Osteocyte (in vitro differentiated cells): ENCODE data around the gene IQGAP3. TPM values are rescaled to one million over a fixed set of nuclear protein-coding genes. Genes with fewer than 3 reads are reported as not detected.

ENCODE experiments used
- DNase-seq: peaks from one replicate; pipeline ENCODE4 v3.0.0; 2021; ENCODE audit warnings: mixed read lengths; ENCODE audit not compliant: unreplicated experiment; ENCODE audit errors: extremely low spot score
- H3K27ac Mint-ChIP-seq: one replicate; pipeline ENCODE4 v1.8.0; 2021; ENCODE audit warnings: mild to moderate bottlenecking, mixed read lengths; ENCODE audit not compliant: unreplicated experiment
- H3K27me3 Mint-ChIP-seq: one replicate; pipeline ENCODE4 v1.8.0; 2021; ENCODE audit warnings: mixed read lengths; ENCODE audit not compliant: unreplicated experiment
- H3K36me3 Mint-ChIP-seq: one replicate; pipeline ENCODE4 v1.8.0; 2021; ENCODE audit warnings: mixed read lengths; ENCODE audit not compliant: unreplicated experiment
- H3K4me1 Mint-ChIP-seq: one replicate; pipeline ENCODE4 v1.8.0; 2021; ENCODE audit warnings: mixed read lengths; ENCODE audit not compliant: unreplicated experiment
- H3K4me3 Mint-ChIP-seq: one replicate; pipeline ENCODE4 v1.8.0; 2021; ENCODE audit warnings: mild to moderate bottlenecking, moderate library complexity, mixed read lengths; ENCODE audit not compliant: unreplicated experiment
- H3K9me3 Mint-ChIP-seq: one replicate; pipeline ENCODE4 v1.8.0; 2021; ENCODE audit warnings: mixed read lengths; ENCODE audit not compliant: unreplicated experiment
- total RNA-seq: library from RNA; stranded (reverse); gene quantifications from 2 replicates; pipeline ENCODE4 v1.2.1, GENCODE V29; 2021
- TF ChIP-seq, protein P1 (sequence below): fragments of 200-600 bp; sonication (generic); IDR thresholded peaks from 2 replicates; pipeline ENCODE4 v1.5.0; 2021; ENCODE audit warnings: antibody characterized with exemption, mild to moderate bottlenecking, moderate library complexity

The IQGAP3 gene
- total RNA-seq, 1 donor from 2014 or later, result 9.8 TPM

DNA sequence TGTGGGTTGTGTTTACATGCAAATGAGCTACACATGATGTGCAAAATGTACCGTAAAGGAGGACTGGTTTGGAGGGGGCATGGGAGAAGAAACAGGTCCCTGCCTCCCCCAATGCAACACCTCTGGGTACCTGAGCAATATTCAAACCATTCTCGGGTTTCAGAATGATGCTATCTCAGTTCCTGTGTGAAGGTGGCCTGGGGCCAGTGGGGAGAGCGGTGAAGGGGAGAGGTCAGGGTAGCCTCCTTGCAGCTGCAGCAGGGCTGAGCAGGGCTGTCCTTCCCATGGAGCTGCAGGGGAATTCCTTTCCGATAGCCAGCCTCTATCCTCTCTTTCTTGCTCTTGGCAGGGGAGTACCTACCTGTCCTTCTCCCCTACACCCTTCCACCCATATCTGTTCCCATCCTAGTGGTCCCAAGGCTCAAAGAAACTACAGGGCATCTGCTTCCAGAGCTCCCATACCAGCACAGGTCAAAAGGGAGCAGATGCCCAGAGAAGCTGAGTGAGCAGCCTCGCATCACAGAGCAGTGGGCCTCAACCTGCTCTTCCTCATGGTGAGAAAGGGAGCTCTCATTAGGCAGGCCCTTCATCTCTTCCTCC lies 83.7 kb downstream of the IQGAP3 start:
- Mint-ChIP-seq H3K36me3 (peaks cover 2% of the 10 kb centered on the region), H3K27me3 (no peaks in the 10 kb centered on the region), H3K9me3 (no peaks in the 10 kb centered on the region), H3K4me3 (no peak overlapping the region), H3K4me1 (peaks cover 54% of the 10 kb centered on the region), H3K27ac (peak overlapping the region; percentile 77)
- no peak for DNase-seq
- TF ChIP-seq, protein P1, sequence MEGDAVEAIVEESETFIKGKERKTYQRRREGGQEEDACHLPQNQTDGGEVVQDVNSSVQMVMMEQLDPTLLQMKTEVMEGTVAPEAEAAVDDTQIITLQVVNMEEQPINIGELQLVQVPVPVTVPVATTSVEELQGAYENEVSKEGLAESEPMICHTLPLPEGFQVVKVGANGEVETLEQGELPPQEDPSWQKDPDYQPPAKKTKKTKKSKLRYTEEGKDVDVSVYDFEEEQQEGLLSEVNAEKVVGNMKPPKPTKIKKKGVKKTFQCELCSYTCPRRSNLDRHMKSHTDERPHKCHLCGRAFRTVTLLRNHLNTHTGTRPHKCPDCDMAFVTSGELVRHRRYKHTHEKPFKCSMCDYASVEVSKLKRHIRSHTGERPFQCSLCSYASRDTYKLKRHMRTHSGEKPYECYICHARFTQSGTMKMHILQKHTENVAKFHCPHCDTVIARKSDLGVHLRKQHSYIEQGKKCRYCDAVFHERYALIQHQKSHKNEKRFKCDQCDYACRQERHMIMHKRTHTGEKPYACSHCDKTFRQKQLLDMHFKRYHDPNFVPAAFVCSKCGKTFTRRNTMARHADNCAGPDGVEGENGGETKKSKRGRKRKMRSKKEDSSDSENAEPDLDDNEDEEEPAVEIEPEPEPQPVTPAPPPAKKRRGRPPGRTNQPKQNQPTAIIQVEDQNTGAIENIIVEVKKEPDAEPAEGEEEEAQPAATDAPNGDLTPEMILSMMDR, result no peak

DNA sequence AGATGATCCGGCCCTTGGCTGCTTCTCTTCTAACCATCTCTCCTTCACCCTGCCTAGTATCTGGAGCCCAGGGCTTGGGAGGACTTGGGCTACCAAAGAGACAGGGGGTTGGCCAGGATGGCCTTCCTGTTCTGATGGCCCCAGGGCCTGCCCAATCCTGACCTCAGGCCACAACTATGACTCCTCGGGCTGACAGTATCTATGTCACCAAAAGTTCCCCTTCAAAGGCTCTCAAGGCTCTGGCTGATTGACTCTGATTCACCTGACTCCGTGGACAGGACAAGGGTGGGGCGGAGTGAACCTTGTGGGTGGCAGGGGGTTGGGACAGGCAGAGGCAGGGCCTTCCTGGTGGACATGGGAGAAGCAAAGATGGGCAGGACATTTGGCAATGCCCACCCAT lies 84.5 kb downstream of the IQGAP3 start:
- peak overlapping the region; percentile 31 for H3K27ac Mint-ChIP-seq
- TF ChIP-seq, protein P1, result no peak
- H3K4me1 Mint-ChIP-seq, result peaks cover 53% of the 10 kb centered on the region
- DNase-seq, result no peak
- no peaks in the 10 kb centered on the region for H3K27me3 Mint-ChIP-seq
- H3K36me3 Mint-ChIP-seq, result peaks cover 6% of the 10 kb centered on the region
- H3K9me3 Mint-ChIP-seq, result no peaks in the 10 kb centered on the region
- H3K4me3 Mint-ChIP-seq, result no peak overlapping the region

DNA sequence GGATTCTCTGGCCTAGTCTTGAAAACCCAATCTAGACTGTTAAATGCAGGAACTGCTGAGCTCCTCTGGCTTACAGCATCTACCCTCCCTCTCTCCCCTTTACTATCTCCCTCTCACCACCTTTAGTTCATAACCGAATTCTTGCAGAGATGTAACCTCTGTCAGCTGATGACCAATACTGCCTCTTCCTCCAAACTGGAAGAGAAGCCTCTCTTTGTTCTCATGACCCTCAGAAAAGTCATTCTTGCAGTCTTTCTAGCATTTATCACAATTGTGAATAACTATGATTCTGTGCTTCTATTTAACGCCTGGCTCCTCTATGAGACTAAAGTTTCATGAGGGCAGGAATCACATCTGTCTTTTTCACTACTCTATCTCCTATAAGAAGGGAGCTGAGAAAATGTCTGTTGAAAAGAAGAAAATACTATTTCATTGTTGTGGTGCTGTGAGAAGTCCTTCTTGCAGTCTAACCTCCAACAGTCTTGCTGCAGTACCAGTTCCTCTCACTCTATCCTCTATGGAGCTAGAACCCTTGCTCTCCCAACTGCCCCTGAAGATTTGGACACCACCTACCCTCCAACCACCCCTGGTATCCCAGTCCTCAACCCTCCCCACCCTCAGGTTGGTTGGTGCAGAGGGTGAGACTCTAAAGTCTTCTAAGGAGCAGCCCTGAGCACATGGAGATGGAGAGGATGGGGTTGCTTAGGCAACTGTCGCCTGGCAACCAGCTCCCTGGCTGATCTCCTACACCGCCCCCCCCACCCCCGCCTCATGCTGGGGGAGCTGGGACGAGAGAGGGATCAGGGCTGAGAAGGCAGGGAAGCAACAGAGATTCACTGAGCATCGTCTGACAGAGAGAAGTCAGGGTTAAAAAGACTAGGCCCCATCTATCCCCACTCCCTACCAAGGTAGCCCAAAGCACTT lies 85.7 kb downstream of the IQGAP3 start:
- H3K27ac Mint-ChIP-seq, result no peak overlapping the region
- H3K4me1 Mint-ChIP-seq, result peaks cover 43% of the 10 kb centered on the region
- TF ChIP-seq, protein P1, result no peak
- no peak overlapping the region for H3K4me3 Mint-ChIP-seq
- no peaks in the 10 kb centered on the region for H3K9me3 Mint-ChIP-seq
- DNase-seq, result no peak
- H3K36me3 Mint-ChIP-seq, result peaks cover 7% of the 10 kb centered on the region
- no peaks in the 10 kb centered on the region for H3K27me3 Mint-ChIP-seq

DNA sequence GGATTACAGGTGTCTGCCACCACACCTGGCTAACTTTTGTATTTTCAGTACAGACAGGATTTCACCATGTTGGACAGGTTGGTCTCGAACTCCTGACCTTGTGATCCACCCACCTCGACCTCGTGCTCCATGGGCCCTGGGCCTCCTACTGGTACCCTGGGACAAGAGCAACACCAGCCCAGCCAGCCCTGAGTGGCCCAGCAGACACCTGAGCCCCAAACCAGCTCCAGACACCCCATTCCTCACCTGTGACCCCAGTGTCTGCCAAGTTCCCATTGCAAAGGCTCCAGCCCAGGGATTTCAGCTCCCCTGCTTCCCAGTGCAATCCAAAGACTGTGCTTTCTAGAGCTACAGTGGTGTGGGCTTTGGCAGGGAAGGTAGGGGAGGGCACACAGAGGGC lies 86.4 kb downstream of the IQGAP3 start:
- peaks cover 13% of the 10 kb centered on the region for H3K36me3 Mint-ChIP-seq

More for the DNA sequence above, 86.4 kb downstream of the IQGAP3 start:
- no peak overlapping the region for H3K4me3 Mint-ChIP-seq
- H3K27ac Mint-ChIP-seq, result no peak overlapping the region
- TF ChIP-seq, protein P1, result no peak
- H3K4me1 Mint-ChIP-seq, result peaks cover 37% of the 10 kb centered on the region
- H3K27me3 Mint-ChIP-seq, result no peaks in the 10 kb centered on the region
- DNase-seq, result no peak
- no peaks in the 10 kb centered on the region for H3K9me3 Mint-ChIP-seq
